HG02884 (cell line): ENCODE data around the gene LPCAT3.
A peak's percentile ranks its signal among the peaks of the same experiment; 100 is the strongest.
"Not testable (repeated sequence)": the region's sequence is repeated elsewhere in the genome, so short reads cannot be mapped to it uniquely, and the experiment has no call there.

Source experiments
- ATAC-seq: cut with Tn5 transposase; IDR thresholded peaks from one replicate; pipeline ENCODE4 v1.9.1; 2021; ENCODE audit warnings: mild to moderate bottlenecking, moderate library complexity; ENCODE audit not compliant: unreplicated experiment

LPCAT3 gene

GRCh38 chr12:7018350-7019042 lies at the start of gene LPCAT3:
Gene LPCAT3, minus strand, starts transcription at chr12:7018476. Its CDS starts 52 bp downstream, at chr12:7018424.
- peak; percentile 91 for ATAC-seq

GRCh38 chr12:7067096-7067495 lies 48.8 kb upstream of the LPCAT3 start:
- ATAC-seq = no peak

GRCh38 chr12:7066596-7066995 lies 48.3 kb upstream of the LPCAT3 start:
- no peak for ATAC-seq

- ATAC-seq = no peak
Measured at GRCh38 chr12:7065073-7065623, 46.9 kb upstream of the LPCAT3 start.

GRCh38 chr12:7064516-7064915 lies 46.2 kb upstream of the LPCAT3 start:
- ATAC-seq = no peak

GRCh38 chr12:7061596-7061995 lies 43.3 kb upstream of the LPCAT3 start:
- no peak for ATAC-seq

- no peak for ATAC-seq
Measured at GRCh38 chr12:7061138-7061537, 42.9 kb upstream of the LPCAT3 start.

GRCh38 chr12:7060353-7060954 lies 42.2 kb upstream of the LPCAT3 start, which contains the start of gene C1S:
Gene C1S, plus strand, starts transcription at chr12:7060718. Its CDS starts 1,195 bp downstream, at chr12:7061913.
- no peak for ATAC-seq

GRCh38 chr12:7059780-7060179 lies 41.5 kb upstream of the LPCAT3 start:
- no peak for ATAC-seq

- ATAC-seq = no peak
Measured at GRCh38 chr12:7058850-7059395, 40.6 kb upstream of the LPCAT3 start.

- no peak for ATAC-seq
Measured at GRCh38 chr12:7058163-7058845, 40.0 kb upstream of the LPCAT3 start.

- not testable (repeated sequence) for ATAC-seq
Measured at GRCh38 chr12:7055736-7056135, 37.5 kb upstream of the LPCAT3 start.

- no peak for ATAC-seq
Measured at GRCh38 chr12:7054925-7055324, 36.6 kb upstream of the LPCAT3 start.

- not testable (repeated sequence) for ATAC-seq
Measured at GRCh38 chr12:7049973-7050372, 31.7 kb upstream of the LPCAT3 start.

- ATAC-seq = not testable (repeated sequence)
Measured at GRCh38 chr12:7049445-7049951, 31.2 kb upstream of the LPCAT3 start.

GRCh38 chr12:7047306-7047705 lies 29.0 kb upstream of the LPCAT3 start:
- no peak for ATAC-seq

- ATAC-seq = no peak
Measured at GRCh38 chr12:7046383-7047105, 28.3 kb upstream of the LPCAT3 start.

GRCh38 chr12:7045913-7046312 lies 27.6 kb upstream of the LPCAT3 start:
- no peak for ATAC-seq

- no peak for ATAC-seq
Measured at GRCh38 chr12:7042842-7043241, 24.6 kb upstream of the LPCAT3 start.

GRCh38 chr12:7039403-7039802 lies 21.1 kb upstream of the LPCAT3 start:
- ATAC-seq = no peak
